SK-N-SH treated with all-trans-retinoic acid at 6 μM for 48 hours (cell line): ENCODE data around the gene HOXA7.

Experiments
- ARNTL ChIP-seq: fragments of 450-650 bp; formaldehyde crosslinking; IDR thresholded peaks from 2 replicates; pipeline ENCODE4 v1.5.0; 2020; ENCODE audit warnings: low read depth, mild to moderate bottlenecking, moderate library complexity, borderline replicate concordance
- ESRRG ChIP-seq: fragments of 250-450 bp; sonication (Bioruptor Pico); IDR thresholded peaks from 2 replicates; pipeline ENCODE4 v1.6.1; 2021; ENCODE audit warnings: mild to moderate bottlenecking
- ISL1 ChIP-seq: fragments of 250-450 bp; sonication (Bioruptor Pico); IDR thresholded peaks from 2 replicates; pipeline ENCODE4 v2.1.2; 2022; ENCODE audit warnings: mild to moderate bottlenecking, moderate library complexity
- OSR1 ChIP-seq: fragments of 250-450 bp; sonication (Bioruptor Pico); IDR thresholded peaks from 2 replicates; pipeline ENCODE4 v1.8.0; 2022; ENCODE audit warnings: moderate library complexity, mild to moderate bottlenecking, inconsistent platforms
- RARB ChIP-seq: fragments of 250-450 bp; sonication (Bioruptor Pico); IDR thresholded peaks from 2 replicates; pipeline ENCODE4 v1.8.0; 2021; ENCODE audit warnings: mild to moderate bottlenecking, moderate library complexity
- SNAI2 ChIP-seq: fragments of 250-450 bp; sonication (Bioruptor Pico); IDR thresholded peaks from 2 replicates; pipeline ENCODE4 v1.5.0; 2020; ENCODE audit warnings: mild to moderate bottlenecking, moderate library complexity
- TCF4 ChIP-seq: fragments of 250-450 bp; sonication (Bioruptor Pico); IDR thresholded peaks from 2 replicates; pipeline ENCODE4 v1.8.0; 2021; ENCODE audit warnings: mild to moderate bottlenecking, moderate library complexity, borderline replicate concordance
- ZFP3 ChIP-seq: fragments of 250-450 bp; sonication (Bioruptor Pico); IDR thresholded peaks from 2 replicates; pipeline ENCODE4 v1.5.0; 2020; ENCODE audit warnings: mild to moderate bottlenecking, moderate library complexity
- ZFP30 ChIP-seq: fragments of 450-650 bp; formaldehyde crosslinking; IDR thresholded peaks from 2 replicates; pipeline ENCODE4 v1.5.0; 2022; ENCODE audit warnings: mild to moderate bottlenecking, moderate library complexity
- ZNF565 ChIP-seq: fragments of 450-650 bp; formaldehyde crosslinking; conservative IDR thresholded peaks from 2 replicates; pipeline ENCODE4 v1.5.0; 2020; ENCODE audit warnings: low read depth, mild to moderate bottlenecking, moderate library complexity
- TF ChIP-seq, protein P1 (sequence below): fragments of 250-450 bp; sonication (Bioruptor Pico); IDR thresholded peaks from 2 replicates; pipeline ENCODE4 v1.8.0; 2021; ENCODE audit warnings: low read depth, mild to moderate bottlenecking, moderate library complexity, borderline replicate concordance
- TF ChIP-seq, protein P2 (sequence below): fragments of 250-450 bp; sonication (Bioruptor Pico); IDR thresholded peaks from 2 replicates; pipeline ENCODE4 v1.8.0; 2020; ENCODE audit warnings: mild to moderate bottlenecking, moderate library complexity, borderline replicate concordance

DNA sequence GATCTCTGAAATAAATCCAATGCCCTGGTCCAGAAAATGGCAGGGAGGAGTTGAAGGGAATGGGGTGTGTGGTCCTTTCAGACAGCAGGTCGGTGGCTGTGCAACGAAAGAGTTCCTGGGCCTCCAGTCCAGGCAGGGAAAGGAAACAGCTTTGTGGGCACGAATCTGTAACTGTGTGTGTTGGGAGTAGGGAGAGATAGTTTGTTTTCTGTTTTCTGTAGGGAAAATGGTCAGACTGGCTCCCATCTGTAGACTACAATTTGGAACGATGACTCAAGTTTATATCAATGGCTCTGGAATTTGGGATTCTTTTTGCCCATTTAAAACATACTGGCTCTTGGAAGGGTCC, 11.4 kb upstream of the HOXA7 start:
- TF ChIP-seq SNAI2 (CRISPR knock-in tag) (no peak), ARNTL (CRISPR knock-in tag) (no peak), OSR1 (CRISPR knock-in tag) (no peak), ZFP3 (CRISPR knock-in tag) (no peak), RARB (CRISPR knock-in tag) (no peak), ESRRG (no peak), ZFP30 (CRISPR knock-in tag) (no peak), TCF4 (CRISPR knock-in tag) (no peak), ZNF565 (CRISPR knock-in tag) (no peak), ISL1 (CRISPR knock-in tag) (no peak)
- TF ChIP-seq, protein P1, sequence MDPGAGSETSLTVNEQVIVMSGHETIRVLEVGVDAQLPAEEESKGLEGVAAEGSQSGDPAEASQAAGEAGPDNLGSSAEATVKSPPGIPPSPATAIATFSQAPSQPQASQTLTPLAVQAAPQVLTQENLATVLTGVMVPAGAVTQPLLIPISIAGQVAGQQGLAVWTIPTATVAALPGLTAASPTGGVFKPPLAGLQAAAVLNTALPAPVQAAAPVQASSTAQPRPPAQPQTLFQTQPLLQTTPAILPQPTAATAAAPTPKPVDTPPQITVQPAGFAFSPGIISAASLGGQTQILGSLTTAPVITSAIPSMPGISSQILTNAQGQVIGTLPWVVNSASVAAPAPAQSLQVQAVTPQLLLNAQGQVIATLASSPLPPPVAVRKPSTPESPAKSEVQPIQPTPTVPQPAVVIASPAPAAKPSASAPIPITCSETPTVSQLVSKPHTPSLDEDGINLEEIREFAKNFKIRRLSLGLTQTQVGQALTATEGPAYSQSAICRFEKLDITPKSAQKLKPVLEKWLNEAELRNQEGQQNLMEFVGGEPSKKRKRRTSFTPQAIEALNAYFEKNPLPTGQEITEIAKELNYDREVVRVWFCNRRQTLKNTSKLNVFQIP (CRISPR knock-in tag): no peak
- TF ChIP-seq, protein P2, sequence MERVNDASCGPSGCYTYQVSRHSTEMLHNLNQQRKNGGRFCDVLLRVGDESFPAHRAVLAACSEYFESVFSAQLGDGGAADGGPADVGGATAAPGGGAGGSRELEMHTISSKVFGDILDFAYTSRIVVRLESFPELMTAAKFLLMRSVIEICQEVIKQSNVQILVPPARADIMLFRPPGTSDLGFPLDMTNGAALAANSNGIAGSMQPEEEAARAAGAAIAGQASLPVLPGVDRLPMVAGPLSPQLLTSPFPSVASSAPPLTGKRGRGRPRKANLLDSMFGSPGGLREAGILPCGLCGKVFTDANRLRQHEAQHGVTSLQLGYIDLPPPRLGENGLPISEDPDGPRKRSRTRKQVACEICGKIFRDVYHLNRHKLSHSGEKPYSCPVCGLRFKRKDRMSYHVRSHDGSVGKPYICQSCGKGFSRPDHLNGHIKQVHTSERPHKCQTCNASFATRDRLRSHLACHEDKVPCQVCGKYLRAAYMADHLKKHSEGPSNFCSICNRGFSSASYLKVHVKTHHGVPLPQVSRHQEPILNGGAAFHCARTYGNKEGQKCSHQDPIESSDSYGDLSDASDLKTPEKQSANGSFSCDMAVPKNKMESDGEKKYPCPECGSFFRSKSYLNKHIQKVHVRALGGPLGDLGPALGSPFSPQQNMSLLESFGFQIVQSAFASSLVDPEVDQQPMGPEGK (CRISPR knock-in tag): no peak
